MCF 10A (cell line): Measurements from ENCODE around the gene AKAP7. TPM values are rescaled to one million over a fixed set of nuclear protein-coding genes. Genes with fewer than 3 reads are reported as not detected.

Experiments
- BruUV-seq: library from RNA; stranded (reverse); fragments of 400-500 nt; replicated peaks from 2 replicates; lab custom pipeline; 2021; lab: Mats Ljungman, UMichigan
- CTCF ChIA-PET: fragments of 300-600 bp; sonication (Branson Sonifier 250); formaldehyde crosslinking; extraction: SDS; loops from one replicate; lab custom pipeline; 2021; ENCODE audit warnings: antibody characterized with exemption, inconsistent platforms; lab: Yijun Ruan, JAX
- POLR2A ChIA-PET: fragments of 300-600, 350-650 bp; sonication (Branson Sonifier 250); formaldehyde crosslinking; extraction: SDS; loops from one replicate; lab custom pipeline; 2020; ENCODE audit warnings: antibody characterized with exemption, inconsistent platforms; lab: Yijun Ruan, JAX
- DNase-seq: peaks from one replicate; pipeline ENCODE4 v3.0.0-alpha.2; 2018; ENCODE audit not compliant: unreplicated experiment
- H3K27ac Mint-ChIP-seq: one replicate; pipeline ENCODE4 v1.8.0; 2022; ENCODE audit warnings: mild to moderate bottlenecking, low read depth, mixed read lengths; ENCODE audit not compliant: unreplicated experiment
- H3K27me3 Mint-ChIP-seq: one replicate; pipeline ENCODE4 v1.8.0; 2022; ENCODE audit warnings: mixed read lengths; ENCODE audit not compliant: insufficient read depth, unreplicated experiment
- H3K36me3 Mint-ChIP-seq: one replicate; pipeline ENCODE4 v1.8.0; 2022; ENCODE audit warnings: mild to moderate bottlenecking, moderate library complexity, mixed read lengths; ENCODE audit not compliant: insufficient read depth, unreplicated experiment
- H3K4me1 Mint-ChIP-seq: one replicate; pipeline ENCODE4 v1.8.0; 2022; ENCODE audit warnings: mixed read lengths; ENCODE audit not compliant: insufficient read depth, unreplicated experiment
- H3K4me3 Mint-ChIP-seq: one replicate; pipeline ENCODE4 v1.8.0; 2022; ENCODE audit warnings: mild to moderate bottlenecking, moderate library complexity, mixed read lengths; ENCODE audit not compliant: unreplicated experiment
- H3K9me3 Mint-ChIP-seq: one replicate; pipeline ENCODE4 v1.8.0; 2022; ENCODE audit warnings: mixed read lengths; ENCODE audit not compliant: unreplicated experiment
- CTCF ChIP-seq: fragments of 200-600 bp; IDR thresholded peaks from one replicate; pipeline ENCODE4 v1.8.0; 2022; ENCODE audit warnings: antibody characterized with exemption, mild to moderate bottlenecking; ENCODE audit not compliant: unreplicated experiment
- intact Hi-C: fragments of 100-400 bp; cut with micrococcal nuclease; formaldehyde crosslinking; loops from 2 replicates; pipeline ENCODE4 v1.14.1; 2022
- total RNA-seq: library from RNA; stranded (reverse); gene quantifications from 2 replicates; pipeline ENCODE4 v1.2.3, GENCODE V29; 2022

AKAP7 gene
- total RNA-seq, 1 experiment from 2014 or later: 5.6 TPM

GRCh38 chr6:131268303-131268702 lies 133.0 kb downstream of the AKAP7 start:
- Mint-ChIP-seq H3K4me3 (no peak overlapping the region), H3K27me3 (no peaks in the 10 kb centered on the region), H3K9me3 (no peaks in the 10 kb centered on the region), H3K36me3 (no peaks in the 10 kb centered on the region), H3K4me1 (no peaks in the 10 kb centered on the region), H3K27ac (no peak overlapping the region)
- ChIA-PET POLR2A (interaction anchor here (0.7 kb wide), 1 partner anchor 904 kb away, joined by 3 read pairs; no protein-coding TSS in a partner anchor), CTCF (interaction anchor here (0.6 kb wide), 1 partner anchor 257 kb away, joined by 3 read pairs; no protein-coding TSS in a partner anchor)
- BruUV-seq: no TSS peak
- intact Hi-C loops: no loop called here
- TF ChIP-seq CTCF: no peak
- DNase-seq: no peak

- Mint-ChIP-seq H3K36me3 (no peaks in the 10 kb centered on the region), H3K27ac (no peak overlapping the region), H3K9me3 (peaks cover 8% of the 10 kb centered on the region), H3K27me3 (no peaks in the 10 kb centered on the region), H3K4me1 (peaks cover 7% of the 10 kb centered on the region), H3K4me3 (no peak overlapping the region)
- intact Hi-C loops: no loop called here
- ChIA-PET POLR2A (no interaction called here), CTCF (no interaction called here)
- BruUV-seq: no TSS peak
- no peak for TF ChIP-seq CTCF
- DNase-seq: no peak
These were observed 134.5 kb downstream of the AKAP7 start for GRCh38 chr6:131269565-131270391.

- no TSS peak for BruUV-seq
- TF ChIP-seq CTCF: no peak
- no peaks in the 10 kb centered on the region for H3K27me3 Mint-ChIP-seq
- H3K9me3 Mint-ChIP-seq: peaks cover 8% of the 10 kb centered on the region
- no peak overlapping the region for H3K27ac Mint-ChIP-seq
- H3K4me1 Mint-ChIP-seq: peaks cover 7% of the 10 kb centered on the region
- intact Hi-C loops: no loop called here
- H3K36me3 Mint-ChIP-seq: no peaks in the 10 kb centered on the region
- H3K4me3 Mint-ChIP-seq: no peak overlapping the region
- ChIA-PET CTCF (no interaction called here), POLR2A (no interaction called here)
- DNase-seq: no peak
These were observed 135.3 kb downstream of the AKAP7 start for GRCh38 chr6:131270534-131270933.

GRCh38 chr6:131275273-131275672 lies 140.0 kb downstream of the AKAP7 start:
- intact Hi-C loops: no loop called here
- H3K27me3 Mint-ChIP-seq: no peaks in the 10 kb centered on the region
- DNase-seq: no peak
- H3K36me3 Mint-ChIP-seq: no peaks in the 10 kb centered on the region
- BruUV-seq: no TSS peak
- CTCF ChIA-PET: no interaction called here
- no peak overlapping the region for H3K27ac Mint-ChIP-seq
- no peak overlapping the region for H3K4me3 Mint-ChIP-seq
- H3K4me1 Mint-ChIP-seq: peaks cover 7% of the 10 kb centered on the region
- no peak for TF ChIP-seq CTCF
- peaks cover 8% of the 10 kb centered on the region for H3K9me3 Mint-ChIP-seq
- POLR2A ChIA-PET: no interaction called here
